Fibroblast of lung (primary cell): ENCODE measurements around the gene GPD1.

ENCODE experiments used
- CTCF ChIP-seq, 2 donors: IDR thresholded peaks in 1 of 2; conservative IDR thresholded peaks in 1 of 2; 1 replicate in 1 of 2; 2 replicates in 1 of 2; pipeline ENCODE4 v1.5.1; 2011 to 2012; ENCODE audit warnings: low read length in 2 of 2, control low read depth in 1 of 2, inconsistent platforms in 1 of 2, low read depth in 1 of 2, mild to moderate bottlenecking in 1 of 2
- EZH2 ChIP-seq: IDR thresholded peaks from 2 replicates; pipeline ENCODE4 v1.5.1; 2012; ENCODE audit warnings: low read length, control low read depth, mild to moderate bottlenecking; ENCODE audit errors: missing control alignments

- no peak for TF ChIP-seq CTCF (conservative IDR thresholded peaks at IDR 0.05 in 1 of 2, IDR thresholded peaks at IDR 0.05 in 1 of 2; ENCODE audit: low read depth in 1 of 2, low read length in 2 of 2)
- TF ChIP-seq EZH2: no peak
Measured at GRCh38 chr12:50123203-50123602, 19.4 kb downstream of the GPD1 start.
